Right lobe of liver (tissue), 6 donors: ENCODE measurements around the gene UTF1. TPM values are rescaled to one million over a fixed set of nuclear protein-coding genes. Genes with fewer than 3 reads are reported as not detected.

Experiments
- ATAC-seq, 4 donors: fragments of 200-7000 bp; cut with Tn5 transposase; one replicate each; pipeline ENCODE4 v1.9.1; 2020; ENCODE audit warnings: mild to moderate bottlenecking in 4 of 4, moderate library complexity in 4 of 4
- DNase-seq, 3 donors: peaks; one replicate each; pipeline ENCODE4 v3.0.0-alpha.2; 2020
- H3K27ac ChIP-seq, 3 donors: fragments of 200-600 bp; one replicate each; pipeline ENCODE4 v1.8.0; 2022
- H3K27me3 ChIP-seq, 2 donors: fragments of 200-600 bp; one replicate each; pipeline ENCODE4 v1.8.0; 2022
- H3K36me3 ChIP-seq, 4 donors: fragments of 200-600 bp; sonication (generic) in 1 of 4; one replicate each; pipeline versions ENCODE4 v1.5.1 to v1.8.0; 2017 to 2022; ENCODE audit warnings: control low read depth in 1 of 4
- H3K4me1 ChIP-seq, 4 donors: fragments of 200-600 bp; sonication (generic) in 1 of 4; one replicate each; pipeline versions ENCODE4 v1.5.1 to v1.8.0; 2017 to 2022; ENCODE audit warnings: control low read depth in 1 of 4
- H3K4me3 ChIP-seq, 3 donors: fragments of 200-600 bp; one replicate each; pipeline ENCODE4 v1.8.0; 2022
- H3K9me3 ChIP-seq, 4 donors: fragments of 200-600 bp; sonication (generic) in 1 of 4; one replicate each; pipeline versions ENCODE4 v1.5.1 to v1.8.0; 2017 to 2022; ENCODE audit warnings: control low read depth in 1 of 4
- POLR2A ChIP-seq: fragments of 450-650 bp; IDR thresholded peaks from one replicate; pipeline ENCODE4 v1.6.1; 2017; ENCODE audit warnings: antibody characterized with exemption, mild to moderate bottlenecking
- WGBS: methylation state at CpG from one replicate; pipeline ENCODE4 v1.1.6; 2018; ENCODE audit warnings: low coverage, low lambda C conversion rate; ENCODE audit not compliant: insufficient coverage; ENCODE audit errors: missing lambda C conversion rate; 5-methylcytosine and 5-hydroxymethylcytosine counted together
- intact Hi-C, 2 donors: fragments of 100-400 bp; cut with DNase I; formaldehyde crosslinking; loops; one replicate each; pipeline versions ENCODE4 v1.11.2 to v1.14.1; 2022
- total RNA-seq, 6 experiments: library from RNA; depleted of rRNA in 2 of 6; stranded (reverse); fragments of >200 nt in 2 of 6; fragmentation: NEBNext Ultra II Directional in 3 of 6; extraction: Animal tissue kit (Norgen Biotek cat#: 25700) in 3 of 6; gene quantifications; one replicate each; pipeline versions ENCODE4 v1.1.0 to v1.2.4, GENCODE V29; 2016 to 2023
- TF ChIP-seq, protein P1 (sequence below), 4 donors: fragments of 200-600 bp in 3 of 4; fragments of 450-650 bp in 1 of 4; IDR thresholded peaks; one replicate each; pipeline versions ENCODE4 v1.5.1 to v1.8.0; 2016 to 2022; ENCODE audit warnings: antibody characterized with exemption in 4 of 4, mild to moderate bottlenecking in 2 of 4
- donor health status: DM: no; HTN: yes; CAD: no.
- donor health status: DM: no; HTN: no; CAD: no.
- donor health status: DM: no; HTN: no; CAD: no.
- donor health status: DM: no; HTN: yes; CAD: no.
- donor health status: DM: no; HTN: yes; CAD: no.

The UTF1 gene
- total RNA-seq, 6 experiments from 2014 or later, result not detected

DNA sequence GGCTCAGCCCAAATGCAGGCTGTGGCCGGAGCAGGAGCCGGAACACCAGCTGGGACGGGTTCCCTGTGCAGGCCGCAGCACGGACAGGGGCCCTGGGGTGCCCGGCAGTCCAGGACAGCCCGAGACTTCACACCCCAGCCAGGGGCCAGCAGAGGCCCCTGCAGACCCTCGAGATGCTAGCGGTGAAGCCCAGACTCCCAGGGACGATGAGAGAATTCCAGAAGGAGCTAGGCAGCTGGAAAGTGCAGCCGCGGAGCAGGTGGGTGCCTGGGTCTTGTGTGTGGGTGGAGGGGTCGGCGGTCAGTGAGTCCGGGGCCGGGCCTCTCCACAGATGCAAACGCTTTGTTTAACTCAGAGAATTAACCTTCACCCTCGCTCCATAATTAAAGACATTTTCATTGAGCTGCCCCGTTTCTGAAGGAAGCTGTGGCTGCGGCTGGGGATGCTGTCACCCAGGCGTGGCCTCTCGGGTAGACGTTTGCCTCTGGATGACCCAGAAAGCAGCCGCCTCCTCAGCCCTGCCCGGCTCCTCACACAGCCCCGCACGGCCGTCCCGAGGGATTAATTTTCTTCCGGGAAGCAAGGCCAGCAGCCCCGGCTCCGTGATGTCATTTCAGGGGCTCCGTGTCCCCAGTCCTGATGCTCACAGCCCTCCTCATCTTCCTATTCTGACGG lies 43.5 kb upstream of the UTF1 start:
- no peaks in the 10 kb centered on the region for H3K36me3 ChIP-seq
- H3K4me3 ChIP-seq, result no peak overlapping the region
- H3K4me1 ChIP-seq, result no peaks in the 10 kb centered on the region
- H3K27me3 ChIP-seq, result no peaks in the 10 kb centered on the region
- ATAC-seq, result no peak
- TF ChIP-seq POLR2A, result no peak
- TF ChIP-seq, protein P1, sequence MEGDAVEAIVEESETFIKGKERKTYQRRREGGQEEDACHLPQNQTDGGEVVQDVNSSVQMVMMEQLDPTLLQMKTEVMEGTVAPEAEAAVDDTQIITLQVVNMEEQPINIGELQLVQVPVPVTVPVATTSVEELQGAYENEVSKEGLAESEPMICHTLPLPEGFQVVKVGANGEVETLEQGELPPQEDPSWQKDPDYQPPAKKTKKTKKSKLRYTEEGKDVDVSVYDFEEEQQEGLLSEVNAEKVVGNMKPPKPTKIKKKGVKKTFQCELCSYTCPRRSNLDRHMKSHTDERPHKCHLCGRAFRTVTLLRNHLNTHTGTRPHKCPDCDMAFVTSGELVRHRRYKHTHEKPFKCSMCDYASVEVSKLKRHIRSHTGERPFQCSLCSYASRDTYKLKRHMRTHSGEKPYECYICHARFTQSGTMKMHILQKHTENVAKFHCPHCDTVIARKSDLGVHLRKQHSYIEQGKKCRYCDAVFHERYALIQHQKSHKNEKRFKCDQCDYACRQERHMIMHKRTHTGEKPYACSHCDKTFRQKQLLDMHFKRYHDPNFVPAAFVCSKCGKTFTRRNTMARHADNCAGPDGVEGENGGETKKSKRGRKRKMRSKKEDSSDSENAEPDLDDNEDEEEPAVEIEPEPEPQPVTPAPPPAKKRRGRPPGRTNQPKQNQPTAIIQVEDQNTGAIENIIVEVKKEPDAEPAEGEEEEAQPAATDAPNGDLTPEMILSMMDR (IDR thresholded peaks at IDR 0.05), result no peak
- H3K27ac ChIP-seq, result no peak overlapping the region
- WGBS, result 69% methylated on average over 7 of the region's 34 CpGs
- peak in 1 of 3 donors; percentile 47 for DNase-seq
- intact Hi-C loops, result no loop called here
- H3K9me3 ChIP-seq, result no peaks in the 10 kb centered on the region

DNA sequence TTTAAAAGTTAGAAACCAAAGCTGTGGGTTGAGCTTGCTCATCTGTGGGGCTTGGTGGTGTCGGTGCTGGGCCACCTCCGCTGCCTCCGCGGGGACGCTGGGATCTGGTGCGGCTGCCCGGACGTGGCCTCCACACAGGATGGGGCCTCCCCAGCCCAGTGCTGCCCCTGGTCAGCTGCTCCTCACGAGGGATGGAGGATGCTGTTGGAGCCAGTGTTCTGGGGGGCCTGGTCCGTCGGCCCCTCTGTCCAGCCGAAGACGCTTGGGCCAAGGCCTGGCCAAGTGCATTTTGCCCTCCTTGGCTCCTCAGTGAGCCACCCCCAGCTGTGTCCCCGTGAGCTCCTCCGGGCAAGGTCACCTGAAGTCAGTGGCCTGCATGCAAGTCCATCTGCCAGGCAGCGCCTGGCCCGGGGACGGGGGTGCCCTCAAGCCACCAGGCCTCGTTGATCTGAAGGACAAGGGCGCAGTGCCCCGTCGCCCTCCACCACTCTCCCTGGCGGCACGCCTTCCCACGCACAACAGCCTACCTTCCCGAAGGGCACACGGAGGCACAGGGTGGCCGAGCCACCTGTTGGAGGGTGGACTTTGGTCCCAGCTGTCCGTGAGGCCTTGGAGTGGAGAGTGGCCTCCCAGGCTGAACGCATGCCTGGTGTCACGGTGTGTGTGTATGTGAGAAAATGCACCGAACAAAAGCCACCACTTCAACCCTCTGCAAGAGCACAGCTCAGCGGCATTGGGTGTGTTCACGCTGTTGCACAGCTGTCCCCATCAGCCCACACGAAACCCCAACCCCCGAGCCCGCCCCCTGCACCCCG lies 42.7 kb upstream of the UTF1 start:
- H3K27ac ChIP-seq, result no peak overlapping the region
- intact Hi-C loops, result no loop called here
- no peak overlapping the region for H3K4me3 ChIP-seq
- H3K36me3 ChIP-seq, result no peaks in the 10 kb centered on the region
- no peak for TF ChIP-seq POLR2A
- TF ChIP-seq, protein P1 (IDR thresholded peaks at IDR 0.05), result no peak
- ATAC-seq, result peak in 3 of 4 donors; percentile 16 to 61 (median 24)
- no peaks in the 10 kb centered on the region for H3K9me3 ChIP-seq
- no peaks in the 10 kb centered on the region for H3K4me1 ChIP-seq
- 56% methylated on average over 4 of the region's 38 CpGs for WGBS
- no peaks in the 10 kb centered on the region for H3K27me3 ChIP-seq
- DNase-seq, result peak in 1 of 3 donors; percentile 31

DNA sequence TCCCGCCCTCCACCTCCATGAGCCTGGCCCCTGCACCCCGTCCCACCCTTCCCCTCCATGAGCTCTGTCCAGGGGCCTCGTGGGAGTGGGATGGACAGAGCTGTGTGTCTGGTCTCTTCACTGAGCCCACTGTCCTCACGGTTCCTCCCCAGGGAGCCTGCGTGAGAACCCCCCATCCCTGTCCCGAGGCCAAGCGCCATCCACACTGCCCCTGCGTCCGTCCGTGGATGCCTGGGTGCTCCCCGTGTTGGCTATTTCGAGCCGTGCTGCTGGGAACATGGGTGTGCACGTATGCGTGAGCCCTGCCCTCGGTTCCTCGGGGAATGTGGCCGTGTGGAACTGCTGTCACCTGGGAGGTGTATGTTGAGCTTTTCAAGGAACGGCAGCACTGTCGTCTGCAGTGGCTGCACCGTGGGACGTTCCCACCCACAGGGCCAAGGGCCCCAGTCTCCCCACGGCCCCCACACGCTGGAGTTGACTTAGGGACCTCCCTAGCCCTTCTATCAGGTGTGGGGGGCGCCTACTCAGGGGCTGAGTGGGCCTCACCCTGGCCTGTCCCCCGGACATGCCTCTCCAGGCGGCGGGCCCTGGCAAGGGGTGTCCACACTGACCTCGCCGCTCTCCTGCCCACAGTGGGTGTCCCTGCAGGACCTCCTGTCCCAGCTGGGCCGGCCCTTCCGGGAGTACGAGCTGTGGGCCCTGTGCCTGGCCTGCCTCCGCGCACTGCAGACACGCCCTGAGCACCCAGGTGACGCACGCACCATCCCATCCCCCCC lies 41.9 kb upstream of the UTF1 start:
- no peak for ATAC-seq
- intact Hi-C loops, result no loop called here
- peak in 1 of 3 donors; percentile 39 for DNase-seq
- WGBS, result 72% methylated on average over 6 of the region's 38 CpGs
- Histone ChIP-seq H3K36me3 (no peaks in the 10 kb centered on the region), H3K27ac (no peak overlapping the region), H3K4me1 (no peaks in the 10 kb centered on the region), H3K27me3 (no peaks in the 10 kb centered on the region), H3K9me3 (no peaks in the 10 kb centered on the region), H3K4me3 (no peak overlapping the region)
- TF ChIP-seq POLR2A, result no peak
- TF ChIP-seq, protein P1 (IDR thresholded peaks at IDR 0.05), result no peak

DNA sequence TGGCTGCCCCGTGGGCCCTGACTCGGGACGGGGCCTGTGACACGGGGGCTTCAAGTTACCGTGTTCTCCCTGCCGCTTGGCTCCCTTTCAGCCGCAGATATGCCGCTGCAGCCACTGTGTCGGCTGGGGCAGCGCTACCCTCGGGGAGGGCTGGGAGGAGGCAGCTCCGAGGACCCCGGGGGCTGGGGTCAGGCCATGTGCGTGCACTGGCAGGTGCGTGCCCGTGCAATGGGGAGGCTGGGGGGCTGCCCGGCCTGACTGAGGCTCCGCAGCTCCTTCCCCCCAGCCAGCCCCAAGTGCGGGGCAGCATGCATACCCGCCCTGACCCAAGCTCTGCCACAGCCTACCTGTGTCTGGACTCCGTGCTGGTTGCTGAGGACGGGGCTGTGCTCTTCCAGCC lies 40.8 kb upstream of the UTF1 start:
- TF ChIP-seq, protein P1 (IDR thresholded peaks at IDR 0.05), result no peak
- no peak for TF ChIP-seq POLR2A
- ATAC-seq (peak in 1 of 4 donors; percentile 6), DNase-seq (peak in 1 of 3 donors; percentile 47)
- no CpG with 5 or more reads among the region's 22 CpGs for WGBS
- Histone ChIP-seq H3K4me1 (no peaks in the 10 kb centered on the region), H3K27me3 (no peaks in the 10 kb centered on the region), H3K27ac (no peak overlapping the region), H3K36me3 (no peaks in the 10 kb centered on the region), H3K9me3 (no peaks in the 10 kb centered on the region), H3K4me3 (no peak overlapping the region)
- intact Hi-C loops, result no loop called here
